Measurements from ENCODE around the gene SFSWAP.
"Not testable (repeated sequence)": the region's sequence is repeated elsewhere in the genome, so short reads cannot be mapped to it uniquely, and the experiment has no call there.

SFSWAP gene

GRCh38 chr12:131765961-131766360 lies 55.1 kb downstream of the SFSWAP start:
- FAIRE-seq = no peak

- no peak for FAIRE-seq
Observed at GRCh38 chr12:131766382-131767107, 55.7 kb downstream of the SFSWAP start.

- no peak for FAIRE-seq
Observed at GRCh38 chr12:131770120-131770519, 59.2 kb downstream of the SFSWAP start.

- no peak for FAIRE-seq
Observed at GRCh38 chr12:131771965-131772364, 61.1 kb downstream of the SFSWAP start.

- FAIRE-seq = no peak
Observed at GRCh38 chr12:131773582-131774221, 62.8 kb downstream of the SFSWAP start.

- FAIRE-seq = no peak
Observed at GRCh38 chr12:131774576-131775391, 63.9 kb downstream of the SFSWAP start.

- no peak for FAIRE-seq
Observed at GRCh38 chr12:131775392-131776236, 64.7 kb downstream of the SFSWAP start.

- FAIRE-seq = no peak
Observed at GRCh38 chr12:131776237-131776889, 65.5 kb downstream of the SFSWAP start.

- FAIRE-seq = not testable (repeated sequence)
Observed at GRCh38 chr12:131777269-131777668, 66.4 kb downstream of the SFSWAP start.

GRCh38 chr12:131779027-131779426 lies 68.1 kb downstream of the SFSWAP start:
- FAIRE-seq = no peak

- FAIRE-seq = no peak
Observed at GRCh38 chr12:131782061-131782460, 71.2 kb downstream of the SFSWAP start.

- no peak for FAIRE-seq
Observed at GRCh38 chr12:131783915-131784541, 73.1 kb downstream of the SFSWAP start.

- FAIRE-seq = no peak
Observed at GRCh38 chr12:131784909-131785762, 74.2 kb downstream of the SFSWAP start.

- FAIRE-seq = no peak
Observed at GRCh38 chr12:131785763-131786330, 75.0 kb downstream of the SFSWAP start.

- FAIRE-seq = no peak
Observed at GRCh38 chr12:131786331-131786730, 75.4 kb downstream of the SFSWAP start.

GRCh38 chr12:131787143-131787660 lies 76.3 kb downstream of the SFSWAP start:
- FAIRE-seq = no peak

- no peak for FAIRE-seq
Observed at GRCh38 chr12:131788070-131788469, 77.2 kb downstream of the SFSWAP start.

GRCh38 chr12:131789638-131790037 lies 78.7 kb downstream of the SFSWAP start:
- FAIRE-seq = no peak

- FAIRE-seq = no peak
Observed at GRCh38 chr12:131793243-131794022, 82.5 kb downstream of the SFSWAP start.
